Adrenal gland (tissue), 5 donors: Measurements from ENCODE around the gene MPIG6B.

ENCODE experiments used
- CTCF ChIP-seq, 6 experiments: fragments of 450-650 bp in 4 of 6; fragments of 200-600 bp in 2 of 6; sonication (generic) in 1 of 6; IDR thresholded peaks; 1 replicate in 5 of 6; 2 replicates in 1 of 6; pipeline versions ENCODE4 v1.5.1 to v1.8.0; 2016 to 2021; ENCODE audit warnings: antibody characterized with exemption in 6 of 6, mild to moderate bottlenecking in 2 of 6, moderate library complexity in 1 of 6
- POLR2A ChIP-seq, 2 donors: fragments of 450-650 bp; IDR thresholded peaks; one replicate each; pipeline ENCODE4 v1.6.1; 2017; ENCODE audit warnings: antibody characterized with exemption in 2 of 2, mild to moderate bottlenecking in 2 of 2, moderate library complexity in 1 of 2
- donor health status: DM: no; HTN: no; CAD: no.

GRCh38 chr6:31702405-31702818 lies 20.8 kb upstream of the MPIG6B start:
- no peak for TF ChIP-seq CTCF (IDR thresholded peaks at IDR 0.05)
- TF ChIP-seq POLR2A (IDR thresholded peaks at IDR 0.05), result no peak
